GM21825 (cell line): ENCODE results near the gene RNF224.

ENCODE experiments used
- ATAC-seq: cut with Tn5 transposase; IDR thresholded peaks from one replicate; pipeline ENCODE4 v1.9.1; 2021; ENCODE audit warnings: mild to moderate bottlenecking, moderate library complexity; ENCODE audit not compliant: unreplicated experiment

The RNF224 gene

GRCh38 chr9:137227054-137227852 is at the start of gene RNF224:
TSS of gene RNF224 (plus strand) at chr9:137227502. CDS start at chr9:137228336, 834 bp downstream.
- ATAC-seq, result no peak

DNA sequence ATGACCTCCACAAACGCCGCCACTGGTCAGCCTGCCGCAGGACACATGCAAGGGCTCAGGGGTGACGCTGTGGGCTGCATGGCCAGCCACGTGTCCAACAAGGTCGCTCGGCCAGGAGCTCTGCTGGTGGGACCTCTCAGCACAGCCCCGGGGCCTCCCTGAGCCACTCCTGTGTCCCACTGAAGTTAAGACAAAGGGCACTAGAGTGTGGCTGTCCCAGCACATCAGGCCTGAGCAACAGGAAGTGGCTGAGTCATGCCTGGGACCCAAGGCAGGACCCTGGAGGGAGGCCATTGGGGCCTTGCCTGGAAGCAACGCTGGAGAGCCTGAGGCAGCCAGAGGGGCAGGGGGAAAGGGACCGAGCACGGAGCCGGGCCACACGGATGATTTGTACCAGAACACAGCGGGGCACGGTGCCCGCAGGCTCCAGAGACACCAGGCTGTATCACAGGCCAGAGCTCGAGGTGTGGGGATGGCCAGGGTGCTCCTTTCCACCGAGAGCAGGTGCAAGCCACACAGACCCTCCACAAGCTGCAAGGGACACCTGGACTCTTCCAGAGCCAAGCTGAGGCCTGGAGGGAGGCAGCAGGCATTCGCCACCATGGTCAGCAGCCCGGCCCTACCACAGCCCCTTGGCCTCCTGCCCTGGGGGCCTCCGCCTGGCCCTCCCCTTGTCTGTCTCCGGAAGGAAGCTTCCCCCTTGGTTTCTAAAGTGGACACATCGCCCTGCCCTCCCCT is 48.9 kb upstream of the RNF224 start:
- no peak for ATAC-seq

- ATAC-seq, result no peak
Measured at GRCh38 chr9:137178939-137179630, 48.2 kb upstream of the RNF224 start.

DNA sequence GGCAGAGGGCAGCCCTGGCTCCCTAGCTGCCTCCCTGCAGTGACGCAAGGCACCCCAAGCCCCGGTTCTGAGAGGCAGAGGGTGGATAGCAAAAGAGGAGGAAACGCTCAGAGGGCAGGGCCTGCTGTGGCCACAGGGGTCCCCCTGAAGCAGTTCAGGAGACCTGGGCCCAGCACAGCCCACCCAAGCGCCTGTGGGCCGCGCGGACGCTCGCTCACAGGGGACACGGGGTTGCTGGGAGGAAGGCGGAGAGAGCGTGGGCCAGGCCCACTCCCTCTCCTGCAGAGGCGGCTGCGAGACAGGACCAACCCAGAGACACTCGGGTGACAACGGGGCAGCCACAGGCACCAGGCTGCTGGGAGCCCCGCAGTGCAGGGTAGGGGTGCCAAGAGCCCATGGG is 47.5 kb upstream of the RNF224 start:
- ATAC-seq, result no peak

DNA sequence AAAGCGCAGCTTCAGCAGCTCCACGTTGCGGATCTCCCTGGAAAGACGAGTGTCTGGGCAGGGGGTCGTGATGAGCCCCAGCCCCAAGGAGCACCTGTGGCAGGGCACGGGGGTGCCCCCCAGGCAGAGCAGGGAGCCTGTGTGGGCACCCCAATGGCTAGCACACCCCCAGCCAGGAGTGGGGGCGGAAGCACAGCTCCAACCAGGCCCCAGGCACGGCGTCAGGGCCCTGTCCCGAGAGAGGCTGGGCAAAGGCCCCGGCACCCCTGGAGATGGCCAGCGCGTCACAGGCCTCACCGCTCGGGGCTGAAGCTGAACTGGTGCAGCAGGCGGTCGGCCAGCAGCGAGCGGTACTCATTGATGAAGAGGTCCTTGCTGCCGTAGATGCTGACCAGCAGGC is 46.8 kb upstream of the RNF224 start:
- ATAC-seq, result no peak

- ATAC-seq, result no peak
Measured at GRCh38 chr9:137181680-137182079, 45.6 kb upstream of the RNF224 start.

- no peak for ATAC-seq
Measured at GRCh38 chr9:137182836-137183235, 44.5 kb upstream of the RNF224 start.

DNA sequence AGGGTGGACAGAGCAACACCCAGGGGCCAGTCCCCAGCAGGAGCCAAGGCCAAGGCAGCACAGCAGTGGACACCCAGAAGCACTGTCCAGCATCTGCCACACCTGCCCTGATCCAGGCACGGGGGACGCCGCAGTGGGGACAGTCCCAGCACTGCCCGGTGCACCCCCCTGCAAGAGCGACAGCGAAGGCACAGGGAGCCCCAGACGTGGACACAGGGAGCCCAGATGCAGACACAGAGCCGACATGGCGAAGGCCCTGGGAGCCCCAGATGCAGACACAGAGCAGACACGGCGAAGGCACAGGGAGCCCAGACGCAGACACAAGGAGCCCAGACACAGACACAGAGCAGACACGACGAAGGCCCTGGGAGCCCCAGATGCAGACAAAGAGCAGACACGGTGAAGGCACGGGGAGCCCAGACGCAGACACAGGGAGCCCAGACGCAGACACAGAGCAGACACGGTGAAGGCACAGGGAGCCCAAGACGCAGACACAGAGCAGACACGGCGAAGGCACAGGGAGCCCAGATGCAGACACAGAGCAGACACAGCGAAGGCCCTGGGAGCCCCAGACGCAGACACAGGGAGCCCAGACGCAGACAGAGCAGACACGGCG is 43.2 kb upstream of the RNF224 start:
- ATAC-seq, result no peak

- no peak for ATAC-seq
Measured at GRCh38 chr9:137184881-137185660, 42.2 kb upstream of the RNF224 start.

GRCh38 chr9:137185921-137186320 is 41.4 kb upstream of the RNF224 start:
- ATAC-seq, result no peak

- ATAC-seq, result no peak
Measured at GRCh38 chr9:137186385-137186784, 40.9 kb upstream of the RNF224 start.

GRCh38 chr9:137187386-137187785 is 39.9 kb upstream of the RNF224 start:
- no peak for ATAC-seq

- no peak for ATAC-seq
Measured at GRCh38 chr9:137188086-137188489, 39.2 kb upstream of the RNF224 start.

DNA sequence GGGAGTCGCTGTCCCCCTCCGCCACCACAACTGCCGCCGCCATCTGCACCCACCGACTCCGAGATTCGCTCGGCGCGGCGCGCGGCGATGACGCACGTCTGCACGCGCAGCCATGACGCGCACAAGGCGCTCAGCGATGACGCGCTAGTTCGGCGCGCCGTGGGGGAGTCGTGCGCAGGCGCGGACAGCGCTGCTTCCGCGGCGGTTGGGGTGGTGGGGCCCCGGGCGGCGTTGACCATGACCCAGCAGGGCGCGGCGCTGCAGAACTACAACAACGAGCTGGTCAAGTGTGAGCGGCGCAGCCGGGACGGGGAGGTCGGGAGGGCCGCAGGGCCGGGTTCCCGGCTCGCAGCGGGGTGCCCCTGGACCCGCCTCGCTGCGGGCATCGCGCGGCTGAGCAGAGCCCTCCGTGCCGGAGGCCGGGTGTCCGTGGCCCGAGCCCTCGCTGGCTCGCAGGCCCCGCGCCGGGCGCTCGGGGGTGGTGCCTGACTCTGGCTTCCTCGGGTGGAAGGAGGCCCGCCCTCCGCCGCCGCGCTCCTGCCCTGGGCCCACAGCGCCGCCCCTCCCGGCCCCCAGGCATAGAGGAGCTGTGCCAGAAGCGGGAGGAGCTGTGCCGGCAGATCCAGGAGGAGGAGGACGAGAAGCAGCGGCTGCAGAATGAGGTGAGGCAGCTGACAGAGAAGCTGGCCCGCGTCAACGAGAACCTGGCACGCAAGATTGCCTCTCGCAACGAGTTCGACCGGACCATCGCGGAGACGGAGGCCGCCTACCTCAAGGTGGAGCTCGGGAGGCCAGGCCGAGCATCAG is 38.6 kb upstream of the RNF224 start, which contains the start of the genes ANAPC2 and SSNA1:
Gene ANAPC2 (minus strand): TSS at position 71 of the 807 bp plus-strand sequence. CDS start 28 bp downstream, at position 43.
Gene SSNA1 (plus strand): TSS at position 187 of the 807 bp plus-strand sequence. CDS start 51 bp downstream, at position 238.
- ATAC-seq, result peak; percentile 66

DNA sequence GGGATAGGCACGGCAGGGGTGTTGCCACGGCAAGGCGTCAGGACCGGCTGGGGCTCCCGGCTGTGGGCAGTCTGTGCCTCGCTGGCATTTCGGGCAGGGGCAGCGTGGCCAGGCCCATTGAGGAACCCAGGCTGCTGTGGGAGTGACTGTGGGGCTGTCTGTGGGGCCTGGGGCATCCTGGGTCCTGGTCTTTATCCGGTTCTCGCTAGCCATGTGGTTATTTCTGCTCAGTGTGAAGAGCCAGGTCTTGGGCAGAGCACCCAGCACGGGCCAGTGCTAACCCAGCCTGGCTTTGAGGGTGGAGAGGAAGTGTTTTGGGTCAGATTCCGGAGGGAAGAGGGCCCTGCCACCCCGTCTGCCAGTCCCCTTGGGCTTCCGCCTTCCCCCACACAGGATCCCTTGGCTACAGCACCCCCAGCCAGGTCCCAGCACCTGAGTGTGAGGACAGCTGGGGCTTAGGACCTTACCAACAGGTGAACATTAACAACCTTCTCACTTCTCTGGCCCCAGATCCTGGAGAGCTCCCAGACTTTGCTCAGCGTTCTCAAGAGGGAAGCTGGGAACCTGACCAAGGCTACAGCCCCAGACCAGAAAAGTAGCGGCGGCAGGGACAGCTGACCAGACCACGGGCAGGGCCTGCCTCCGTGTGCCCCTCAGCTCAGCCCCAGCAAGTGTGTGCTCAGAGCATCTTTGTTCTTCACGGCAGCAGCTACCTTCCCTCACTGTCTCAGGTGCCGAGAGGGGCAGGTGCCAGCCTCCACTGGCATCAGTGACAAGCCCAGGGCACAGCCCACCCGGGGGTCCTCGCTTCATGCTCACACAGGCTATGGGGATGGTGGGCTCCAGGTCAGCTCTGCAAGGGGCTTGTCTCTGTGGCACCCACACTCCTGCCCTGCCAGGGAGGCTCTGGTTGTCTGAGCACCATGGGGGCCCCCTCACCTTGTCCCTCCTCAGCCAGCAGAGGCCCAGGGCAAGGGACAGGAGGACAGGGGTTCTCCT is 37.7 kb upstream of the RNF224 start:
- no peak for ATAC-seq

GRCh38 chr9:137190315-137190856 is 36.9 kb upstream of the RNF224 start:
- ATAC-seq, result no peak

DNA sequence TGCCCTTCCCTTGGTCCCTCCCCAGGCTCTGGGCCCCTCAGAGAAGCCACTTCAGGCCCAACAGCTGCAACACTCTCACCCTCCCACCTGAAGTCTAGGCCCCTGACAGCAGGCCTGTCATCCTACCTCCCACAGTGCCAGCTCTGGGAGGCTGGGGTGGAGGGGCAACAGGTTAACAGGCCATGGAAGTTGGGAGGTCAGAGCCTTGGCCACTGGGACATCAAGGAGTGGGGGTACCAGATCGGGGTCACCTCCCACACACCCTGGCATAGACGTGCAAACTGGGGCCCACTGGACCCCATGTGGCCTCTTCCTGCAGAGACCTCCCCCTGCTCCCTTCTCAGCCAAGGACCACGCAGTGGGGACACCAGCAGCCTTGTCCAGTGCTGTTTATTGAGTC is 36.1 kb upstream of the RNF224 start:
- no peak for ATAC-seq
